HG03342 (cell line): ENCODE measurements around the gene NTM.
"Not testable (repeated sequence)": the region's sequence is repeated elsewhere in the genome, so short reads cannot be mapped to it uniquely, and the experiment has no call there.

Experiments
- ATAC-seq: cut with Tn5 transposase; IDR thresholded peaks from one replicate; pipeline ENCODE4 v1.9.1; 2021; ENCODE audit warnings: mild to moderate bottlenecking, moderate library complexity; ENCODE audit not compliant: unreplicated experiment

Gene NTM

DNA sequence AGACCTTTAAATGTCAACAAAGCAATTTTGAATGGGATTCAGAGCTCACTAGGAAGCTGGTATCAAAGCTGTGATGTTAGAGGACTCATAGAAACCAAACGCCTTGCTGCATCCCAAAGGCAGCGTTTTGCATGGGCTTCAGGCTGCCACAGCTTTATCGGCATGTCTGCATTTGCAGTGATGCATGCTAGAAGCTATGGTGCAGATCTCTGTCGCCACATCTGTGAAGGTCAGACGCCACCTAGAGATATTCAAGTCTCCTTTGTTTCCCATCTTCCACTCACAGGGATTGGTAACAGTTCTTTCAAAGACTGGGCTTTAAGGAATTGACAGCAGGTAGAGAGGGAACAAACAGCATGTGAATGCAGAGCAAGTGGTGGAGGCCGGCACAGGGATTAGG, 47.8 kb downstream of the NTM start:
- ATAC-seq, result no peak

- ATAC-seq, result no peak
Observed at GRCh38 chr11:131421066-131421855, 50.8 kb downstream of the NTM start.

- no peak for ATAC-seq
Observed at GRCh38 chr11:131422029-131422428, 51.6 kb downstream of the NTM start.

- no peak for ATAC-seq
Observed at GRCh38 chr11:131422496-131422895, 52.1 kb downstream of the NTM start.

DNA sequence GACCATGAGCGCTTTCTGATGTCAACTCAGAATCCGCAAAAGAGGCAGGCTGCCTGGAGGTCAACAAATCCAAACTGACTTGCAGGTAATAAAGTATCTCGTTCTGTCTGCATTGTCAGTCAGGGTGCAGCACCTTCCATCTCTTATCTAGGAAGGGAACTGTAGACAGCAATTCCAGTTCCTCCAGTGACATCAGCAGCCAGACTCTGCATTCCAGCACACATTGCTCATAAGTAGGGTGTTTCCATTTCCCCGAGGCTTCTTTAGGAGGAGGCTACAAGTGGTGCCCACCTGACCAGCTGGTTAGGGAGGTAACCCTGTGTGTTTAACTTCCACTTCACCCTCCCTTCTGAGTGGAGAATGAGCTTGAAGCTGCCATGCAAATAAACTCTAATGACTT, 53.3 kb downstream of the NTM start:
- ATAC-seq, result no peak

- not testable (repeated sequence) for ATAC-seq
Observed at GRCh38 chr11:131424257-131424876, 54.0 kb downstream of the NTM start.

GRCh38 chr11:131425285-131425684, 54.9 kb downstream of the NTM start:
- ATAC-seq, result no peak

- ATAC-seq, result no peak
Observed at GRCh38 chr11:131428853-131429252, 58.4 kb downstream of the NTM start.

DNA sequence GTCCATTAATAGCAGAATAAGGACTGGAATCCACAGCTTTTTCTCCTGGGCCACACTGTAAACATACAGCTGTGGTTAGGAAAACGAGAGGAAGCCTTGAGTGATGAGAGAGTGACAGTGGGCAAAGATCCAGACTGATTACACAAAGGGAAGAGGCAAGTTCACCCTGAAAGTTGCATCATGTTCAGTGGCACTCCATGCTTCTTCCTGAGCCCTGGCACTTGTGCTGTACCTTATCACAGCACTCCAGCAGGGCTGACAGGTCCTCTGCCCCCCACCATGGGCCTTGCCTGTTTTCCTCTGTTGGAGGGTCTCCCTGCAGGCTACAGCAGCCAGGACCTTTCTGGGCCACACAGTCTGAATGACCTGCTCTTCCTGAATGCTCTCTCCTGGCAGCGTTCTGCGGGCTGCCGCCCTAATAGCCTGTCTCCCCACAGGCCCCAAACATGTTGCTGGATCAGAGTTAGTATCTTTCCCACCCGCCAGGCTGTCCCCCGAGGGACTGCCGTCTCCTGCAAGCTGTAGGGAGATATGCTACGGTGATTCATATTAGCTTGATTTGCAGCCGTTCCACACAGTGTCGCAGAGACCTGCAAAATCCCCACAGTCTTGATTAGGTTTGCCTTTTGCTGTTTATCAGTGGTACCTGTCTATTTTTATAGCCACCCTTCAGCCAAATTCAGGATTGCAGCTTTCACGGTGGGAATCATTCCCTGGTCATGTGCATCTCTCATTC, 60.2 kb downstream of the NTM start:
- ATAC-seq, result no peak

- no peak for ATAC-seq
Observed at GRCh38 chr11:131441051-131441810, 70.8 kb downstream of the NTM start.

DNA sequence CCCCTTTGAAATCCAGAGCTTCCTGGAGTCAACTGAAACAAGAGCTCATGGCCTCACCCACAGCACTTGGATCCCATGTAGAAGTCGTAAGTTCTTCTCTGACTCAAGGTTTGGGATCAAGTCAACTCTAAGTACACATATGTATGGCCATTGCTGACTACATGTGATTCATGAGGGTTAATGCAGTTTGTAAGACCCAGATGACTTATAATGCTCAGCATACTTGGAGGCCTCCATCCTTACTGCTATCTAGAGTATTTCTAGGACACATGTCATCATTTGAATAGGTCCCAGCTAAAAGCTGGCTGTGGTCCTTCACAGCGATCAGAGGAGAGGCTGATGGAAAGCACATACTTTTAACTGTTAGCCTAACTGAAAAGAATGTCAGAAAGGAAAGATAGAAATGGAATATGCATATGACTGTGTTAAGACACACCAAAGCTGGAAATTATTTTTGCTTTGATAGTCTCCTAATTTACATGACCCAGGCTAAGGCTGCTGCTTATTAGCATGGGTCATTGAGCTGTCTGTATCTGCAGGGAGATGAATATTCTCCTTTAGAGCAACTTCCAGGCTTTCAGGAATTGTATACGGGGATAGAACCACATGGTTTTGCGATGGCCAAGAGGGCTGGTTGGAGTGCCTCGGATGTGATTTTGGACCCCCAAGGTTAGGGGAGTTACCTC, 76.3 kb downstream of the NTM start:
- ATAC-seq, result no peak

- no peak for ATAC-seq
Observed at GRCh38 chr11:131447277-131447815, 76.9 kb downstream of the NTM start.

- no peak for ATAC-seq
Observed at GRCh38 chr11:131447898-131448297, 77.5 kb downstream of the NTM start.

DNA sequence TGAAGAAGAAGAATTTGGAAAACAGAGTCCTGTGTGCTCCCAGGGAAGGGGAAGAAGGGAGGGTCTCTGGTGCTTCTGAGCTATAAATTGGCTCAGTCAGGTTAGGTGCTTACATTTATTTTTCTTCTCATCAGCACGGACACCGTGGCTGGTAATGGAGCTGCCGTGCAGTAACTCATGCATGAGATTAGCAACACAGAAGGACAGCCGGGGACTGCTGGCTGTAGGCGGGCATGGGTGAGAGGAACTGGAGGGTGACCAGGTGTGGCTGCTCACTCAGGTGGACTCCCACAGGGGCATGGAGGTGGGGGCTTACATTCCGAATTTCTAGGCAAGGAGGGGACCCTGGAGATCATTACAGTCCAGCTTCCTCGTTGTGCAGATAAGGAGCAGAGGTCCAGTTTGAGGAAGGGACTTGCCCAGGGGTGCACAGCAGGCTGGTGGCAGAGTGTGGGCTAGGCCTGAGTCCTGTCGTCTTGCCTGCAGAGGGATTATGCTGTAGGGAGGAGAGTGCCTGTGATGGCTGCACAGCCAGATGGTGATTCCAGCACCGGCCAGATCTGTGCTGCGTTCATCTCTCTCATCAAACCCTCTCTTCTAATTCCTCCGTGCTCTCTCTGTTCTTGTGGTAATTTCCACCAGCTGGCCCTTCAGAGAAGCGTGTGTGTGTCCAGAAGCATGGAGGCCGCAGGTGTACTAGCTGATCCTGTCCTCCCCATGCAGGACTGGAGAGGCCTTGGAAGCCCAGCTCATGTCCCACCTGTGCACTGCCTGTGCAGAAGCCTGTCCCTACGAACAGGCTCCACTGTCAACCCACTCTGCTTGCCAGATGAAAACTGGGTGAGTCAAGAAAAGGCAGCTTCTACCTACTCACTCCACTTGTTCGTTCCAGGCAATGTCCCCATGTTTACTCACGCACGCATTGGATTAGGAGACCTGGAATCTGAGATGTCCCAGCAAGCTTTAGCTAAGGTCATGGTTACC, 78.9 kb downstream of the NTM start:
- no peak for ATAC-seq

DNA sequence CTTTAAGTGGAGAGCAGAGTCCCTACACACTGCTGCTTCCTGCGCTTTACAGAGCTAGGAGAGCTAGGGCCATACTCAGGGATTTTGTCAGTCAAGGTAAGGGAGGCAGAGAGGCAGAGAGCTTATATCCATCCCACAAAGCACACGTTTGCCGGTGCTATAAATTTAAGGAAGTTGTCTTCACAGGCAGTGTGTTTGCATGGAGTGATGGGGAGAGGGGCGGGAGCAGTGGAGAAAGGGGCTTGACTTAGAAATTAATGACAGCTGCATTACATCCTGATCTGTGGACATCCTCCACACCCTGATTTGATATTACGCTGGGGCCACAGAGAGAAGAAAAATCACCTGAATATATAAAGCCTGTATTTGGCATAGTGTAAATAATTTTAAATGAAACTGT, 84.1 kb downstream of the NTM start:
- no peak for ATAC-seq

GRCh38 chr11:131454989-131455388, 84.6 kb downstream of the NTM start:
- ATAC-seq, result no peak

DNA sequence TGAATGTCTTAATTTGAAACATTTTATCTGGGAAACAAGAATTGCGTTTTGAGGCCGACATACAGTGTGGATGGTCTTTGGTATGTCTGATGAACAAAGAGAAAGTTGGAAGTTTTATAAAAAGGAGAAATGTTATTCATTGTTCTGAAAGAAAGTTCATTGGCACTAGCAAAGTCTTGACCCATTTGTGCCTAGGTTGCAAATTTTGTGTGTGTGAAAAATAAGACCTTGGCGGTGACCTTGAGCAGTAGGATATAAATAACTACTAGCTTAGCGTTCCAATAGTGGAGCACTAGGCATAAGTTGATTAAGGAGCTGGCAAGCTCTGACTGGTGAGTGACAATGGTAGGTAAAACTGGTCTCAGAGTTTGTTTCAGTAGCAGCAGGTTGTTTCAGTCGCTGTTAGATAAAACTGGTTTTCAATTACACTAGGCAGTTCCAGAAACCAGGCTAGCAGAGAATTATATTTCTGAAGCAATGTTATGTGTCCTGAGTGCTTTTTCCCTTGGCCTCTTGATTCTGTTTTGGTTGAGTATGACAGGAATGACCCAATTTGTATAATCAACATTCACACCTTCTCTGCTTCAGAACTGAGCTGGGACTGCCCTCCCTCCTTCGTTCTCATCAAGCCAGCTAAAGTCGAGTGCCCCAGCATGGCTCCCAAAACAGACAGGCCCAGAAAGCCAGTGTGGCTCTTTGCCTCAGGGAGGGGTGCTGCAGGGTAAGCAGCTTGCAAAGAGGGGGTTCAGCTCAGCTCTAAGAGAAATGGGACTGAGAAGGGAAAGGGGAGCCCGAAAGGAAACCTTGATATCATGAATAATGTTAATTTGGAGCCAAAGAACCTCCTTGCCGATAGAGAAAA, 85.7 kb downstream of the NTM start:
- ATAC-seq, result no peak

GRCh38 chr11:131457163-131457562, 86.7 kb downstream of the NTM start:
- no peak for ATAC-seq
